HEK293 (cell line): ENCODE measurements around the gene KCNIP2.

ENCODE experiments used
- HOXA7 ChIP-seq: sonication (generic); formaldehyde crosslinking; IDR thresholded peaks from 2 replicates; pipeline ENCODE4 v1.8.1; 2022; ENCODE audit warnings: missing genetic modification reagents, borderline replicate concordance
- HOXD13 ChIP-seq: sonication (generic); formaldehyde crosslinking; IDR thresholded peaks from 2 replicates; pipeline ENCODE4 v1.8.0; 2022; ENCODE audit warnings: missing genetic modification reagents, borderline replicate concordance
- KLF10 ChIP-seq: fragments of 450-650 bp; IDR thresholded peaks from 2 replicates; pipeline ENCODE4 v1.5.1; 2018; ENCODE audit warnings: missing biosample characterization, mild to moderate bottlenecking, missing genetic modification characterization
- PRDM10 ChIP-seq: fragments of 450-650 bp; formaldehyde crosslinking; IDR thresholded peaks from 2 replicates; pipeline ENCODE4 v1.5.1; 2016; ENCODE audit warnings: missing biosample characterization, missing genetic modification characterization
- PRDM6 ChIP-seq: fragments of 450-650 bp; formaldehyde crosslinking; IDR thresholded peaks from 2 replicates; pipeline ENCODE4 v1.5.1; 2017; ENCODE audit warnings: missing biosample characterization, missing genetic modification characterization
- YY1 ChIP-seq: fragments of 450-650 bp; formaldehyde crosslinking; IDR thresholded peaks from 2 replicates; pipeline ENCODE4 v1.5.1; 2018; ENCODE audit warnings: missing biosample characterization, missing genetic modification characterization
- ZNF10 ChIP-seq: fragments of 450-650 bp; formaldehyde crosslinking; IDR thresholded peaks from 2 replicates; pipeline ENCODE4 v1.5.1; 2017; ENCODE audit warnings: missing biosample characterization, missing genetic modification characterization
- ZNF169 ChIP-seq: fragments of 450-650 bp; formaldehyde crosslinking; IDR thresholded peaks from 2 replicates; pipeline ENCODE4 v1.5.1; 2016; ENCODE audit warnings: missing biosample characterization, missing genetic modification characterization
- ZNF202 ChIP-seq: fragments of 450-650 bp; formaldehyde crosslinking; IDR thresholded peaks from 2 replicates; pipeline ENCODE4 v1.5.1; 2016; ENCODE audit warnings: missing biosample characterization, missing genetic modification characterization, borderline replicate concordance
- ZNF354C ChIP-seq: fragments of 450-650 bp; formaldehyde crosslinking; IDR thresholded peaks from 2 replicates; pipeline ENCODE4 v1.5.1; 2016; ENCODE audit warnings: missing biosample characterization, missing genetic modification characterization, low read depth, borderline replicate concordance
- ZNF366 ChIP-seq: fragments of 450-650 bp; formaldehyde crosslinking; conservative IDR thresholded peaks from 2 replicates; pipeline ENCODE4 v1.5.1; 2016; ENCODE audit warnings: missing biosample characterization, missing genetic modification characterization
- ZNF473 ChIP-seq: fragments of 450-650 bp; formaldehyde crosslinking; IDR thresholded peaks from 2 replicates; pipeline ENCODE4 v1.5.1; 2017; ENCODE audit warnings: missing biosample characterization, missing genetic modification characterization
- ZNF548 ChIP-seq: fragments of 450-650 bp; formaldehyde crosslinking; IDR thresholded peaks from 2 replicates; pipeline ENCODE4 v1.5.1; 2016; ENCODE audit warnings: missing biosample characterization, missing genetic modification characterization
- ZNF585B ChIP-seq: fragments of 450-650 bp; formaldehyde crosslinking; IDR thresholded peaks from 2 replicates; pipeline ENCODE4 v1.5.1; 2016; ENCODE audit warnings: missing biosample characterization, missing genetic modification characterization
- ZNF596 ChIP-seq: fragments of 450-650 bp; IDR thresholded peaks from 2 replicates; pipeline ENCODE4 v1.5.0; 2018; ENCODE audit warnings: missing biosample characterization, mild to moderate bottlenecking, missing genetic modification characterization, moderate library complexity
- ZNF600 ChIP-seq: fragments of 450-650 bp; formaldehyde crosslinking; IDR thresholded peaks from 2 replicates; pipeline ENCODE4 v1.5.1; 2016; ENCODE audit warnings: missing biosample characterization, missing genetic modification characterization
- ZNF623 ChIP-seq: fragments of 450-650 bp; formaldehyde crosslinking; IDR thresholded peaks from 2 replicates; pipeline ENCODE4 v1.5.1; 2016; ENCODE audit warnings: missing biosample characterization, missing genetic modification characterization
- ZNF658 ChIP-seq: fragments of 450-650 bp; formaldehyde crosslinking; IDR thresholded peaks from 2 replicates; pipeline ENCODE4; 2016; ENCODE audit warnings: missing biosample characterization, missing genetic modification characterization
- ZNF660 ChIP-seq: fragments of 450-650 bp; IDR thresholded peaks from 2 replicates; pipeline ENCODE4 v1.5.1; 2018; ENCODE audit warnings: missing biosample characterization, mild to moderate bottlenecking, missing genetic modification characterization
- ZNF707 ChIP-seq: fragments of 450-650 bp; formaldehyde crosslinking; IDR thresholded peaks from 2 replicates; pipeline ENCODE4 v1.5.1; 2016; ENCODE audit warnings: missing biosample characterization, missing genetic modification characterization
- ZNF785 ChIP-seq: fragments of 450-650 bp; formaldehyde crosslinking; IDR thresholded peaks from 2 replicates; pipeline ENCODE4 v1.5.1; 2016; ENCODE audit warnings: missing biosample characterization, missing genetic modification characterization
- ZNF843 ChIP-seq: fragments of 450-650 bp; formaldehyde crosslinking; IDR thresholded peaks from 2 replicates; pipeline ENCODE4 v1.5.1; 2016; ENCODE audit warnings: missing biosample characterization, missing genetic modification characterization
- TF ChIP-seq, protein P1 (sequence below): fragments of 450-650 bp; formaldehyde crosslinking; IDR thresholded peaks from 2 replicates; pipeline ENCODE4; 2016; ENCODE audit warnings: missing biosample characterization, missing genetic modification characterization
- TF ChIP-seq, protein P2 (sequence below): fragments of 450-650 bp; formaldehyde crosslinking; IDR thresholded peaks from 2 replicates; pipeline ENCODE4 v1.5.1; 2017; ENCODE audit warnings: missing biosample characterization, mild to moderate bottlenecking, missing genetic modification characterization, moderate library complexity
- TF ChIP-seq, protein P3 (sequence below): fragments of 450-650 bp; formaldehyde crosslinking; IDR thresholded peaks from 2 replicates; pipeline ENCODE4 v1.5.1; 2016; ENCODE audit warnings: missing biosample characterization, missing genetic modification characterization
- TF ChIP-seq, protein P4 (sequence below): fragments of 450-650 bp; formaldehyde crosslinking; IDR thresholded peaks from 2 replicates; pipeline ENCODE4 v1.5.1; 2016; ENCODE audit warnings: missing biosample characterization, missing genetic modification characterization
- TF ChIP-seq, protein P5 (sequence below): fragments of 450-650 bp; formaldehyde crosslinking; IDR thresholded peaks from 2 replicates; pipeline ENCODE4 v1.5.1; 2016; ENCODE audit warnings: missing biosample characterization, missing genetic modification characterization, low read depth

Gene KCNIP2

DNA sequence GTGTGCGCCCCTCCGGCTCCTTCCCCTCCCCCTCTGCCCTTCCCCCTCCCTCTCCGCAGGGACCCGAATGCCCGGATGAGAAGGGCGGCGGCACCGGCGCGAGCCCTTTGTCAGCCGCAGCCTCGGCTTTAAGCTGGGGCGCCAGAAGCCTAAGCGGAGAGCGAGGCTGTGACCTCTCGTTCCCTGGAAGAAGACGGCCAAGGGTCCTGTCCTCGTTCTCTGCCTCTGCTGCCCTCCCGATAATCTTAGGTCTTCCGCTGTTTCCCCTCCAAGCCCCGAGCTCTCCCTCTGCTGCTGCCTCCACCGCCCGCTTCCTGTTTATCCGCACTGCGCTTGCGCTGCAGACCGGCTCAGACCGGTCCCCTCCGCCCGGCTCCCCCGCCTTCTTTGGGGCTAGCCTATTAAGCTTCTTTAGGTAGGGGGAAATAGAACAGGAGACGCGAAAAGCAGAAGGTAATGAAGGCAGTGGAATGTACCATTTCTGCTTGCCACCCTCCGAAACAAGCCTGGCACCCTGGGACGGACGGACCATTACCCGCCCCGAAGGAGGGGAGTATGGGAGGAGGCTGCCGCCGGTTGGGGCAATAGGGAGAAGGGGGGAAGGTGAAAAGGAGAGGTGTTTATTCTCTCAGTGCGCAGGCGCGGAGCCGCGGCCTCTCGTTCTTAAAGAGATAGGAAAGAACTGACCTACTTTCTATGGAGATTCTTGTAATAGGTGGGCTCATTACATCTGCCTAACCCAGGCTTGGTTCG, 25.3 kb downstream of the KCNIP2 start, which contains the start of gene OGA (continued):
- TF ChIP-seq PRDM10 (tag by site-specific recombination) = peak; percentile 100
- no peak for TF ChIP-seq ZNF658 (tag by site-specific recombination)
- no peak for TF ChIP-seq ZNF785 (tag by site-specific recombination)
- TF ChIP-seq ZNF366 (tag by site-specific recombination) = peak; percentile 100
- TF ChIP-seq, protein P1, sequence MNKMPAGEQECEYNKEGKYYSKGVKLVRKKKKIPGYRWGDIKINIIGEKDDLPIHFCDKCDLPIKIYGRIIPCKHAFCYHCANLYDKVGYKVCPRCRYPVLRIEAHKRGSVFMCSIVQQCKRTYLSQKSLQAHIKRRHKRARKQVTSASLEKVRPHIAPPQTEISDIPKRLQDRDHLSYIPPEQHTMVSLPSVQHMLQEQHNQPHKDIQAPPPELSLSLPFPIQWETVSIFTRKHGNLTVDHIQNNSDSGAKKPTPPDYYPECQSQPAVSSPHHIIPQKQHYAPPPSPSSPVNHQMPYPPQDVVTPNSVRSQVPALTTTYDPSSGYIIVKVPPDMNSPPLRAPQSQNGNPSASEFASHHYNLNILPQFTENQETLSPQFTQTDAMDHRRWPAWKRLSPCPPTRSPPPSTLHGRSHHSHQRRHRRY = no peak
- TF ChIP-seq, protein P2, sequence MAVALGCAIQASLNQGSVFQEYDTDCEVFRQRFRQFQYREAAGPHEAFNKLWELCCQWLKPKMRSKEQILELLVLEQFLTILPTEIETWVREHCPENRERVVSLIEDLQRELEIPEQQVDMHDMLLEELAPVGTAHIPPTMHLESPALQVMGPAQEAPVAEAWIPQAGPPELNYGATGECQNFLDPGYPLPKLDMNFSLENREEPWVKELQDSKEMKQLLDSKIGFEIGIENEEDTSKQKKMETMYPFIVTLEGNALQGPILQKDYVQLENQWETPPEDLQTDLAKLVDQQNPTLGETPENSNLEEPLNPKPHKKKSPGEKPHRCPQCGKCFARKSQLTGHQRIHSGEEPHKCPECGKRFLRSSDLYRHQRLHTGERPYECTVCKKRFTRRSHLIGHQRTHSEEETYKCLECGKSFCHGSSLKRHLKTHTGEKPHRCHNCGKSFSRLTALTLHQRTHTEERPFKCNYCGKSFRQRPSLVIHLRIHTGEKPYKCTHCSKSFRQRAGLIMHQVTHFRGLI (tag by site-specific recombination) = no peak
- peak; percentile 42; the same call in 1 of the 2 replicates for TF ChIP-seq KLF10 (tag by site-specific recombination)
- TF ChIP-seq ZNF169 (tag by site-specific recombination) = no peak
- TF ChIP-seq HOXD13 (CRISPR knock-in tag) = no peak
- TF ChIP-seq, protein P3, sequence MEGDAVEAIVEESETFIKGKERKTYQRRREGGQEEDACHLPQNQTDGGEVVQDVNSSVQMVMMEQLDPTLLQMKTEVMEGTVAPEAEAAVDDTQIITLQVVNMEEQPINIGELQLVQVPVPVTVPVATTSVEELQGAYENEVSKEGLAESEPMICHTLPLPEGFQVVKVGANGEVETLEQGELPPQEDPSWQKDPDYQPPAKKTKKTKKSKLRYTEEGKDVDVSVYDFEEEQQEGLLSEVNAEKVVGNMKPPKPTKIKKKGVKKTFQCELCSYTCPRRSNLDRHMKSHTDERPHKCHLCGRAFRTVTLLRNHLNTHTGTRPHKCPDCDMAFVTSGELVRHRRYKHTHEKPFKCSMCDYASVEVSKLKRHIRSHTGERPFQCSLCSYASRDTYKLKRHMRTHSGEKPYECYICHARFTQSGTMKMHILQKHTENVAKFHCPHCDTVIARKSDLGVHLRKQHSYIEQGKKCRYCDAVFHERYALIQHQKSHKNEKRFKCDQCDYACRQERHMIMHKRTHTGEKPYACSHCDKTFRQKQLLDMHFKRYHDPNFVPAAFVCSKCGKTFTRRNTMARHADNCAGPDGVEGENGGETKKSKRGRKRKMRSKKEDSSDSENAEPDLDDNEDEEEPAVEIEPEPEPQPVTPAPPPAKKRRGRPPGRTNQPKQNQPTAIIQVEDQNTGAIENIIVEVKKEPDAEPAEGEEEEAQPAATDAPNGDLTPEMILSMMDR (tag by site-specific recombination) = no peak
- no peak for TF ChIP-seq ZNF548 (tag by site-specific recombination)
- TF ChIP-seq ZNF10 (tag by site-specific recombination) = no peak
- no peak for TF ChIP-seq HOXA7
- TF ChIP-seq, protein P4, sequence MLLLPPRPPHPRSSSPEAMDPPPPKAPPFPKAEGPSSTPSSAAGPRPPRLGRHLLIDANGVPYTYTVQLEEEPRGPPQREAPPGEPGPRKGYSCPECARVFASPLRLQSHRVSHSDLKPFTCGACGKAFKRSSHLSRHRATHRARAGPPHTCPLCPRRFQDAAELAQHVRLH (tag by site-specific recombination) = peak; percentile 47; the same call in 1 of the 2 replicates
- no peak for TF ChIP-seq PRDM6 (tag by site-specific recombination)
- no peak for TF ChIP-seq ZNF843 (tag by site-specific recombination)
- TF ChIP-seq ZNF585B = no peak
- no peak for TF ChIP-seq ZNF202 (tag by site-specific recombination)
- TF ChIP-seq ZNF660 (tag by site-specific recombination) = 0 out of 2 replicates have a peak, but pooled peaks have one; percentile 69
- TF ChIP-seq ZNF600 = no peak
- no peak for TF ChIP-seq ZNF354C (tag by site-specific recombination)
- TF ChIP-seq YY1 = no peak
- TF ChIP-seq, protein P5, sequence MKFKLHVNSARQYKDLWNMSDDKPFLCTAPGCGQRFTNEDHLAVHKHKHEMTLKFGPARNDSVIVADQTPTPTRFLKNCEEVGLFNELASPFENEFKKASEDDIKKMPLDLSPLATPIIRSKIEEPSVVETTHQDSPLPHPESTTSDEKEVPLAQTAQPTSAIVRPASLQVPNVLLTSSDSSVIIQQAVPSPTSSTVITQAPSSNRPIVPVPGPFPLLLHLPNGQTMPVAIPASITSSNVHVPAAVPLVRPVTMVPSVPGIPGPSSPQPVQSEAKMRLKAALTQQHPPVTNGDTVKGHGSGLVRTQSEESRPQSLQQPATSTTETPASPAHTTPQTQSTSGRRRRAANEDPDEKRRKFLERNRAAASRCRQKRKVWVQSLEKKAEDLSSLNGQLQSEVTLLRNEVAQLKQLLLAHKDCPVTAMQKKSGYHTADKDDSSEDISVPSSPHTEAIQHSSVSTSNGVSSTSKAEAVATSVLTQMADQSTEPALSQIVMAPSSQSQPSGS (tag by site-specific recombination) = no peak
- no peak for TF ChIP-seq ZNF623 (tag by site-specific recombination)
- peak; percentile 39; the same call in 1 of the 2 replicates for TF ChIP-seq ZNF596
- no peak for TF ChIP-seq ZNF707 (tag by site-specific recombination)
- TF ChIP-seq ZNF473 (tag by site-specific recombination) = no peak
